ENCODE measurements around the gene CDKN1C.

DNA sequence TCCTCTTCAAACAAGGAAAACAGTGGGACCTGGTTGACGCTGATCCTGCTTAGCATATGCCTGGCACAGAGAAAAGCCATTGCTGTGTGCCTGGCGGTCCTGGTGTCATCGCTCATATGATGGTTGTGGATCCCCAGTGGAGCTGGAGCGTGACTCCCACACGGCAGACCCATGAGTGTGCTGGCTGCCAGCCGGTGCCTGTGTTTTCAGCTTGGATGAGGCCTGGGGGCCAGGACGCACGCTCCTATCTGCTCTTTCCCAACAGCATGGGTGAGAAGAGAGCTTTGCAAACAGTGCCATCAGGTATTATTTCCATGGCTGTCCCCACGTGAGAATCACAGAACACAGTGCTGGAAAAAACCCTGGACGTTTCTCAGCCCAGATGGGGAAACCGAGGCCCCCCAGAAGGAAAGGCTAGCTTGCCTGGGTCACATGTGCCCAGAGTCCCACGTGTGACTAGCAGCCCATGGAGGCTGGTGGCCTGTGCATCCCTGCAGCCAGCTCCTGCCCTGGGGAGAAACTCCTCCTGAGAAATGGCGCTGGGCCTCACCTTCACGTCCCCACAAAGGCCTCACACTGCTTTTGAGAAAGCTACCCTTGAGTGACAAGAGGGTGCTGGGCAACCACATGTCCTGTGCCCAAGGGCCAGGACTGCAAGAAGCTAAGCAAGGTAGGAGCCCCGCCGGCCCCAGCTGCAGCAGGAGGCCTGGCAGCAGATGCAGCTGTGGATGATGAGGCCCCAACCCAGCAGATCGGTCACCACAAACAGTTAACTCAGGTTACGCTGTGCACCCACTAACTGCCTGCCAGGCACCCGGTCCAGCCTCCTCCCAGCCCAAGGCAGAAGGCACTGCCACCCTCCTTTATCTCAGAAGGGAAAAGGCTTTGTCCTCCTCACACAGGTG, 4.2 kb downstream of the CDKN1C start:
- TF ChIP-seq GABPA (IDR thresholded peaks at IDR 0.05 in 1 of 2, conservative IDR thresholded peaks at IDR 0.05 in 1 of 2) (no peak), SP1 (IDR thresholded peaks at IDR 0.05) (no peak), RXRA (IDR thresholded peaks at IDR 0.05) (no peak), RAD21 (IDR thresholded peaks at IDR 0.05) (no peak)
- TF ChIP-seq, protein P1, sequence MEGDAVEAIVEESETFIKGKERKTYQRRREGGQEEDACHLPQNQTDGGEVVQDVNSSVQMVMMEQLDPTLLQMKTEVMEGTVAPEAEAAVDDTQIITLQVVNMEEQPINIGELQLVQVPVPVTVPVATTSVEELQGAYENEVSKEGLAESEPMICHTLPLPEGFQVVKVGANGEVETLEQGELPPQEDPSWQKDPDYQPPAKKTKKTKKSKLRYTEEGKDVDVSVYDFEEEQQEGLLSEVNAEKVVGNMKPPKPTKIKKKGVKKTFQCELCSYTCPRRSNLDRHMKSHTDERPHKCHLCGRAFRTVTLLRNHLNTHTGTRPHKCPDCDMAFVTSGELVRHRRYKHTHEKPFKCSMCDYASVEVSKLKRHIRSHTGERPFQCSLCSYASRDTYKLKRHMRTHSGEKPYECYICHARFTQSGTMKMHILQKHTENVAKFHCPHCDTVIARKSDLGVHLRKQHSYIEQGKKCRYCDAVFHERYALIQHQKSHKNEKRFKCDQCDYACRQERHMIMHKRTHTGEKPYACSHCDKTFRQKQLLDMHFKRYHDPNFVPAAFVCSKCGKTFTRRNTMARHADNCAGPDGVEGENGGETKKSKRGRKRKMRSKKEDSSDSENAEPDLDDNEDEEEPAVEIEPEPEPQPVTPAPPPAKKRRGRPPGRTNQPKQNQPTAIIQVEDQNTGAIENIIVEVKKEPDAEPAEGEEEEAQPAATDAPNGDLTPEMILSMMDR (IDR thresholded peaks at IDR 0.05; ENCODE audit: low read depth, low read length, missing input control), result no peak
- TF ChIP-seq, protein P2, sequence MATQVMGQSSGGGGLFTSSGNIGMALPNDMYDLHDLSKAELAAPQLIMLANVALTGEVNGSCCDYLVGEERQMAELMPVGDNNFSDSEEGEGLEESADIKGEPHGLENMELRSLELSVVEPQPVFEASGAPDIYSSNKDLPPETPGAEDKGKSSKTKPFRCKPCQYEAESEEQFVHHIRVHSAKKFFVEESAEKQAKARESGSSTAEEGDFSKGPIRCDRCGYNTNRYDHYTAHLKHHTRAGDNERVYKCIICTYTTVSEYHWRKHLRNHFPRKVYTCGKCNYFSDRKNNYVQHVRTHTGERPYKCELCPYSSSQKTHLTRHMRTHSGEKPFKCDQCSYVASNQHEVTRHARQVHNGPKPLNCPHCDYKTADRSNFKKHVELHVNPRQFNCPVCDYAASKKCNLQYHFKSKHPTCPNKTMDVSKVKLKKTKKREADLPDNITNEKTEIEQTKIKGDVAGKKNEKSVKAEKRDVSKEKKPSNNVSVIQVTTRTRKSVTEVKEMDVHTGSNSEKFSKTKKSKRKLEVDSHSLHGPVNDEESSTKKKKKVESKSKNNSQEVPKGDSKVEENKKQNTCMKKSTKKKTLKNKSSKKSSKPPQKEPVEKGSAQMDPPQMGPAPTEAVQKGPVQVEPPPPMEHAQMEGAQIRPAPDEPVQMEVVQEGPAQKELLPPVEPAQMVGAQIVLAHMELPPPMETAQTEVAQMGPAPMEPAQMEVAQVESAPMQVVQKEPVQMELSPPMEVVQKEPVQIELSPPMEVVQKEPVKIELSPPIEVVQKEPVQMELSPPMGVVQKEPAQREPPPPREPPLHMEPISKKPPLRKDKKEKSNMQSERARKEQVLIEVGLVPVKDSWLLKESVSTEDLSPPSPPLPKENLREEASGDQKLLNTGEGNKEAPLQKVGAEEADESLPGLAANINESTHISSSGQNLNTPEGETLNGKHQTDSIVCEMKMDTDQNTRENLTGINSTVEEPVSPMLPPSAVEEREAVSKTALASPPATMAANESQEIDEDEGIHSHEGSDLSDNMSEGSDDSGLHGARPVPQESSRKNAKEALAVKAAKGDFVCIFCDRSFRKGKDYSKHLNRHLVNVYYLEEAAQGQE (IDR thresholded peaks at IDR 0.05), result no peak

Measured in liver (tissue), 3 donors.